Measurements from ENCODE around the gene OGFRL1. TPM values are rescaled to one million over a fixed set of nuclear protein-coding genes. Genes with fewer than 3 reads are reported as not detected.

The OGFRL1 gene
- total and polyA plus RNA-seq, 7 experiments from 2014 or later, result 0.89 to 30.4 (median 4.6) TPM

GRCh38 chr6:71292001-71292400 is 3.4 kb downstream of the OGFRL1 start:
- no peak for DNase-seq
- Histone ChIP-seq H3K4me3 (ENCODE audit: low read length) (no peak overlapping the region), H3K4me1 (ENCODE audit: control insufficient read depth in 2 of 2, insufficient read depth in 2 of 2, low read length in 2 of 2) (peaks cover 5 to 25% of the 10 kb centered on the region in 2 donors), H3K27ac (ENCODE audit: low read depth, low read length) (no peak overlapping the region), H3K27me3 (ENCODE audit: control insufficient read depth in 2 of 2, insufficient read depth in 2 of 2, low read length in 2 of 2) (no peaks in the 10 kb centered on the region), H3K36me3 (ENCODE audit: control insufficient read depth in 2 of 3, insufficient read depth in 3 of 3, low read length in 3 of 3) (peaks cover 0 to 3% (median 0%) of the 10 kb centered on the region in 3 experiments), H3K9me3 (ENCODE audit: control insufficient read depth in 2 of 3, low read length in 3 of 3) (no peaks in the 10 kb centered on the region)
- ATAC-seq, result no peak
- intact Hi-C loops (cut with micrococcal nuclease), result no loop called here
- peaks cover 0 to 15% (median 0%) of the 10 kb centered on the region in 5 donors for H3K27me3 Mint-ChIP-seq
- H3K4me3 Mint-ChIP-seq, result no peak overlapping the region
- POLR2A ChIA-PET, result no interaction called here
- H3K9me3 Mint-ChIP-seq, result peaks cover 0 to 1% (median 0%) of the 10 kb centered on the region in 11 donors
- H3K27ac Mint-ChIP-seq, result no peak overlapping the region
- CTCF ChIA-PET, result no interaction called here
- H3K36me3 Mint-ChIP-seq, result peaks cover 10 to 25% (median 22%) of the 10 kb centered on the region in 5 donors
- peaks cover 29 to 36% (median 34%) of the 10 kb centered on the region in 7 donors for H3K4me1 Mint-ChIP-seq

- Mint-ChIP-seq H3K4me3 (no peak overlapping the region), H3K36me3 (peaks cover 10 to 34% (median 23%) of the 10 kb centered on the region in 5 donors), H3K4me1 (peaks cover 18 to 26% (median 23%) of the 10 kb centered on the region in 7 donors), H3K9me3 (peaks cover 0 to 1% (median 0%) of the 10 kb centered on the region in 11 donors), H3K27ac (no peak overlapping the region), H3K27me3 (peaks cover 0 to 8% (median 0%) of the 10 kb centered on the region in 5 donors)
- intact Hi-C loops (cut with micrococcal nuclease), result no loop called here
- H3K4me3 ChIP-seq (ENCODE audit: low read length), result no peak overlapping the region
- DNase-seq (no peak), ATAC-seq (no peak)
- H3K4me1 ChIP-seq (ENCODE audit: control insufficient read depth in 2 of 2, insufficient read depth in 2 of 2, low read length in 2 of 2), result peaks cover 5 to 14% of the 10 kb centered on the region in 2 donors
- ChIA-PET POLR2A (no interaction called here), CTCF (no interaction called here)
- no peaks in the 10 kb centered on the region for H3K9me3 ChIP-seq (ENCODE audit: control insufficient read depth in 2 of 3, low read length in 3 of 3)
- H3K27ac ChIP-seq (ENCODE audit: low read depth, low read length), result no peak overlapping the region
- no peaks in the 10 kb centered on the region for H3K36me3 ChIP-seq (ENCODE audit: control insufficient read depth in 2 of 3, insufficient read depth in 3 of 3, low read length in 3 of 3)
- H3K27me3 ChIP-seq (ENCODE audit: control insufficient read depth in 2 of 2, insufficient read depth in 2 of 2, low read length in 2 of 2), result no peaks in the 10 kb centered on the region
Measured at GRCh38 chr6:71294121-71294523, 5.5 kb downstream of the OGFRL1 start.

- Histone ChIP-seq H3K4me3 (ENCODE audit: low read length) (no peak overlapping the region), H3K36me3 (ENCODE audit: control insufficient read depth in 2 of 3, insufficient read depth in 3 of 3, low read length in 3 of 3) (peaks cover 0 to 5% (median 0%) of the 10 kb centered on the region in 3 experiments), H3K27ac (ENCODE audit: low read depth, low read length) (no peak overlapping the region), H3K27me3 (ENCODE audit: control insufficient read depth in 2 of 2, insufficient read depth in 2 of 2, low read length in 2 of 2) (no peaks in the 10 kb centered on the region), H3K9me3 (ENCODE audit: control insufficient read depth in 2 of 3, low read length in 3 of 3) (no peaks in the 10 kb centered on the region), H3K4me1 (ENCODE audit: control insufficient read depth in 2 of 2, insufficient read depth in 2 of 2, low read length in 2 of 2) (no peaks in the 10 kb centered on the region)
- intact Hi-C loops (cut with micrococcal nuclease), result no loop called here
- DNase-seq (no peak), ATAC-seq (no peak)
- H3K9me3 Mint-ChIP-seq, result peaks cover 0 to 1% (median 0%) of the 10 kb centered on the region in 11 donors
- no peak overlapping the region for H3K27ac Mint-ChIP-seq
- H3K4me1 Mint-ChIP-seq, result no peaks in the 10 kb centered on the region
- no peaks in the 10 kb centered on the region for H3K27me3 Mint-ChIP-seq
- H3K4me3 Mint-ChIP-seq, result no peak overlapping the region
- CTCF ChIA-PET, result no interaction called here
- peaks cover 3 to 41% (median 24%) of the 10 kb centered on the region in 5 donors for H3K36me3 Mint-ChIP-seq
- POLR2A ChIA-PET, result no interaction called here
Measured at GRCh38 chr6:71298459-71298858, 9.8 kb downstream of the OGFRL1 start.

- H3K9me3 Mint-ChIP-seq, result peaks cover 0 to 1% (median 0%) of the 10 kb centered on the region in 11 donors
- H3K36me3 Mint-ChIP-seq, result peaks cover 3 to 34% (median 13%) of the 10 kb centered on the region in 5 donors
- Histone ChIP-seq H3K27me3 (ENCODE audit: control insufficient read depth in 2 of 2, insufficient read depth in 2 of 2, low read length in 2 of 2) (no peaks in the 10 kb centered on the region), H3K9me3 (ENCODE audit: control insufficient read depth in 2 of 3, low read length in 3 of 3) (no peaks in the 10 kb centered on the region), H3K27ac (ENCODE audit: low read depth, low read length) (no peak overlapping the region), H3K4me3 (ENCODE audit: low read length) (no peak overlapping the region), H3K36me3 (ENCODE audit: control insufficient read depth in 2 of 3, insufficient read depth in 3 of 3, low read length in 3 of 3) (peaks cover 0 to 5% (median 0%) of the 10 kb centered on the region in 3 experiments), H3K4me1 (ENCODE audit: control insufficient read depth in 2 of 2, insufficient read depth in 2 of 2, low read length in 2 of 2) (no peaks in the 10 kb centered on the region)
- ATAC-seq, result no peak
- ChIA-PET CTCF (interaction anchor here (0.7 kb wide), 1 partner anchor 49 kb away, joined by 3 read pairs; no protein-coding TSS in a partner anchor), POLR2A (interaction anchor here (1.5 kb wide), 1 partner anchor 11 kb away, joined by 3 read pairs; the partner anchor contains the start of gene OGFRL1)
- intact Hi-C loops (cut with micrococcal nuclease), result no loop called here
- no peaks in the 10 kb centered on the region for H3K4me1 Mint-ChIP-seq
- DNase-seq, result no peak
- no peak overlapping the region for H3K27ac Mint-ChIP-seq
- H3K4me3 Mint-ChIP-seq, result no peak overlapping the region
- H3K27me3 Mint-ChIP-seq, result no peaks in the 10 kb centered on the region
Measured at GRCh38 chr6:71299541-71300470, 11.2 kb downstream of the OGFRL1 start.

- no peak for ATAC-seq
- Histone ChIP-seq H3K4me3 (ENCODE audit: low read length) (no peak overlapping the region), H3K27me3 (ENCODE audit: control insufficient read depth in 2 of 2, insufficient read depth in 2 of 2, low read length in 2 of 2) (no peaks in the 10 kb centered on the region), H3K4me1 (ENCODE audit: control insufficient read depth in 2 of 2, insufficient read depth in 2 of 2, low read length in 2 of 2) (no peaks in the 10 kb centered on the region), H3K36me3 (ENCODE audit: control insufficient read depth in 2 of 3, insufficient read depth in 3 of 3, low read length in 3 of 3) (peaks cover 0 to 5% (median 0%) of the 10 kb centered on the region in 3 experiments), H3K27ac (ENCODE audit: low read depth, low read length) (no peak overlapping the region), H3K9me3 (ENCODE audit: control insufficient read depth in 2 of 3, low read length in 3 of 3) (no peaks in the 10 kb centered on the region)
- Mint-ChIP-seq H3K27ac (no peak overlapping the region), H3K4me1 (no peaks in the 10 kb centered on the region), H3K9me3 (peaks cover 0 to under 1% (median 0%) of the 10 kb centered on the region in 11 donors), H3K27me3 (no peaks in the 10 kb centered on the region), H3K4me3 (no peak overlapping the region), H3K36me3 (peaks cover 3 to 25% (median 9%) of the 10 kb centered on the region in 5 donors)
- intact Hi-C loops (cut with micrococcal nuclease), result no loop called here
- CTCF ChIA-PET, result no interaction called here
- POLR2A ChIA-PET, result interaction anchor here (1.5 kb wide), 1 partner anchor 12 kb away, joined by 3 read pairs; the partner anchor contains the start of gene OGFRL1
- no peak for DNase-seq
Measured at GRCh38 chr6:71300561-71301168, 12.1 kb downstream of the OGFRL1 start.

DNA sequence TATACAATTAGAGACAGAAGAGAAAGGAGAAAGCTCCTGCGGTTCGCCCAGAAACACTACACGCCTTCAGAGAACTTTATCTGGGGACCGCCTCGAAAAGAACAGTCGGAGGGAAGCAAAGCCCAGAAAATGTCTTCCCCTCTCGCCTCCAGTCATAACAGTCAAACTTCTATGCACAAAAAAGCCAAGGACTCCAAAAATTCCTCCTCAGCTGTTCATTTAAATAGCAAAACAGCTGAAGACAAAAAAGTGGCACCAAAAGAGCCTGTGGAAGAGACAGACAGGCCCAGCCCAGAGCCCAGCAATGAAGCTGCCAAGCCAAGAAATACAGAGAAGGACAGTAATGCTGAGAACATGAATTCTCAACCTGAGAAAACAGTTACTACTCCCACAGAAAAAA is 12.9 kb downstream of the OGFRL1 start:
- no peak overlapping the region for H3K27ac Mint-ChIP-seq
- H3K27me3 ChIP-seq (ENCODE audit: control insufficient read depth in 2 of 2, insufficient read depth in 2 of 2, low read length in 2 of 2), result no peaks in the 10 kb centered on the region
- intact Hi-C loops (cut with micrococcal nuclease), result no loop called here
- CTCF ChIA-PET, result no interaction called here
- ATAC-seq, result no peak
- peaks cover 0 to 5% (median 0%) of the 10 kb centered on the region in 3 experiments for H3K36me3 ChIP-seq (ENCODE audit: control insufficient read depth in 2 of 3, insufficient read depth in 3 of 3, low read length in 3 of 3)
- no peak overlapping the region for H3K4me3 ChIP-seq (ENCODE audit: low read length)
- no peak overlapping the region for H3K4me3 Mint-ChIP-seq
- H3K4me1 ChIP-seq (ENCODE audit: control insufficient read depth in 2 of 2, insufficient read depth in 2 of 2, low read length in 2 of 2), result no peaks in the 10 kb centered on the region
- no peak overlapping the region for H3K27ac ChIP-seq (ENCODE audit: low read depth, low read length)
- H3K9me3 Mint-ChIP-seq, result no peaks in the 10 kb centered on the region
- no peaks in the 10 kb centered on the region for H3K4me1 Mint-ChIP-seq
- H3K36me3 Mint-ChIP-seq, result peaks cover 3 to 24% (median 9%) of the 10 kb centered on the region in 5 donors
- POLR2A ChIA-PET, result no interaction called here
- H3K27me3 Mint-ChIP-seq, result no peaks in the 10 kb centered on the region
- no peak for DNase-seq
- H3K9me3 ChIP-seq (ENCODE audit: control insufficient read depth in 2 of 3, low read length in 3 of 3), result no peaks in the 10 kb centered on the region
